Esophagus squamous epithelium (tissue), 5 donors: Measurements from ENCODE around the gene MPG. TPM values are rescaled to one million over a fixed set of nuclear protein-coding genes. Genes with fewer than 3 reads are reported as not detected.

Experiments
- DNase-seq: peaks from one replicate; lab custom pipeline; 2025; lab: John Stamatoyannopoulos, UW
- H3K27ac ChIP-seq, 4 donors: fragments of 200-600 bp; sonication (generic); one replicate each; pipeline ENCODE4 v1.5.1; 2016 to 2019; ENCODE audit warnings: mild to moderate bottlenecking in 1 of 4
- H3K27me3 ChIP-seq, 4 donors: fragments of 200-600 bp; sonication (generic); 1 replicate in 3 of 4; 2 replicates in 1 of 4; pipeline versions ENCODE4 v1.5.1 to v1.6.0; 2017 to 2021; ENCODE audit warnings: antibody characterized with exemption in 1 of 4
- H3K36me3 ChIP-seq, 3 donors: fragments of 200-600 bp; sonication (generic); one replicate each; pipeline ENCODE4 v1.5.1; 2016 to 2019
- H3K4me1 ChIP-seq, 3 donors: fragments of 200-600 bp; sonication (generic); one replicate each; pipeline ENCODE4 v1.5.1; 2017 to 2019
- H3K4me3 ChIP-seq, 4 donors: fragments of 200-600 bp; sonication (generic); 1 replicate in 3 of 4; 2 replicates in 1 of 4; pipeline ENCODE4 v1.5.1; 2016 to 2019; ENCODE audit warnings: mild to moderate bottlenecking in 2 of 4, moderate library complexity in 1 of 4
- H3K9me3 ChIP-seq, 3 donors: fragments of 200-600 bp; sonication (generic); one replicate each; pipeline ENCODE4 v1.5.1; 2016 to 2019
- POLR2A ChIP-seq, 4 donors: fragments of 450-650 bp; IDR thresholded peaks; one replicate each; pipeline ENCODE4 v1.6.1; 2017; ENCODE audit warnings: antibody characterized with exemption in 4 of 4, mild to moderate bottlenecking in 4 of 4, moderate library complexity in 3 of 4
- WGBS, 2 donors: methylation state at CpG; one replicate each; pipeline ENCODE4 v1.1.5; 2018; 5-methylcytosine and 5-hydroxymethylcytosine counted together
- intact Hi-C: fragments of 100-400 bp; cut with DNase I; formaldehyde crosslinking; loops from one replicate; pipeline ENCODE4 v1.15.0; 2022
- total RNA-seq, 4 donors: library from RNA; depleted of rRNA; stranded (reverse); fragments of >200 nt; gene quantifications; one replicate each; pipeline ENCODE4 v1.1.0, GENCODE V29; 2016
- TF ChIP-seq, protein P1 (sequence below), 6 experiments: fragments of 450-650 bp in 4 of 6; fragments of 200-600 bp in 2 of 6; sonication (generic) in 2 of 6; IDR thresholded peaks; one replicate each; pipeline ENCODE4 v1.5.1; 2016 to 2019; ENCODE audit warnings: antibody characterized with exemption in 6 of 6, mild to moderate bottlenecking in 4 of 6, moderate library complexity in 4 of 6
- donor health status: DM: yes; HTN: yes; CAD: no.

MPG gene
- total RNA-seq, 4 donors from 2014 or later: 47.4 to 72.1 (median 68.3) TPM

DNA sequence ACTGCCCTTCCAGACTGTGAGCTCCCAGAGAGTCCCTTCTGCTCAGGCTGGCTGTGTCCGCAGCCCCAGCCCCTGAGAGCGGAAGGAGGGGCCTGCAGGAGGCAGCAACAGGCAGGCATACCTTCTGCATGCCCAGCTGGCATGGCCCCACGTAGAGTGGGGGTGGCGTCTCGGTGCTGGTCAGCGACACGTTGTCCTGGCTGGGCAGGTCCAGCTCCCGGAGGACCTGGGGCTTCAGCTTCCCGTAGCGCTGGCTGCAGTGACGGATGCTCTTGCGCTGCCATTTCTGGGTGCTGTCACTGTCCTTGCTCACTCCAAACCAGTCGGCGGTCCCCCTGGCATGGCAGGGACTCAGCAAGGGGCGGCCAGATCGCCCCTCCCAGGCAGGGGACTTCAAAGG is 14.6 kb upstream of the MPG start:
- intact Hi-C loops: no loop called here
- no peak for TF ChIP-seq POLR2A (IDR thresholded peaks at IDR 0.05)
- TF ChIP-seq, protein P1, sequence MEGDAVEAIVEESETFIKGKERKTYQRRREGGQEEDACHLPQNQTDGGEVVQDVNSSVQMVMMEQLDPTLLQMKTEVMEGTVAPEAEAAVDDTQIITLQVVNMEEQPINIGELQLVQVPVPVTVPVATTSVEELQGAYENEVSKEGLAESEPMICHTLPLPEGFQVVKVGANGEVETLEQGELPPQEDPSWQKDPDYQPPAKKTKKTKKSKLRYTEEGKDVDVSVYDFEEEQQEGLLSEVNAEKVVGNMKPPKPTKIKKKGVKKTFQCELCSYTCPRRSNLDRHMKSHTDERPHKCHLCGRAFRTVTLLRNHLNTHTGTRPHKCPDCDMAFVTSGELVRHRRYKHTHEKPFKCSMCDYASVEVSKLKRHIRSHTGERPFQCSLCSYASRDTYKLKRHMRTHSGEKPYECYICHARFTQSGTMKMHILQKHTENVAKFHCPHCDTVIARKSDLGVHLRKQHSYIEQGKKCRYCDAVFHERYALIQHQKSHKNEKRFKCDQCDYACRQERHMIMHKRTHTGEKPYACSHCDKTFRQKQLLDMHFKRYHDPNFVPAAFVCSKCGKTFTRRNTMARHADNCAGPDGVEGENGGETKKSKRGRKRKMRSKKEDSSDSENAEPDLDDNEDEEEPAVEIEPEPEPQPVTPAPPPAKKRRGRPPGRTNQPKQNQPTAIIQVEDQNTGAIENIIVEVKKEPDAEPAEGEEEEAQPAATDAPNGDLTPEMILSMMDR (IDR thresholded peaks at IDR 0.05): no peak
- no peak for DNase-seq
- no CpG with 5 or more reads among the region's 16 CpGs for WGBS, 2 donors
- Histone ChIP-seq H3K4me3 (no peak overlapping the region), H3K4me1 (peaks cover under 1 to 34% (median 15%) of the 10 kb centered on the region in 3 donors), H3K9me3 (no peaks in the 10 kb centered on the region), H3K36me3 (peaks cover 48 to 67% (median 49%) of the 10 kb centered on the region in 3 donors), H3K27me3 (no peaks in the 10 kb centered on the region), H3K27ac (no peak overlapping the region)

- intact Hi-C loops: no loop called here
- H3K27ac ChIP-seq: no peak overlapping the region
- H3K27me3 ChIP-seq: no peaks in the 10 kb centered on the region
- H3K4me1 ChIP-seq: peaks cover 8 to 42% (median 23%) of the 10 kb centered on the region in 3 donors
- no peak for DNase-seq
- no peak overlapping the region for H3K4me3 ChIP-seq
- peaks cover 41 to 59% (median 41%) of the 10 kb centered on the region in 3 donors for H3K36me3 ChIP-seq
- WGBS, 2 donors: 88 to 93% methylated on average over 19 to 21 of the region's 25 CpGs
- TF ChIP-seq, protein P1 (IDR thresholded peaks at IDR 0.05): no peak
- TF ChIP-seq POLR2A (IDR thresholded peaks at IDR 0.05): no peak
- no peaks in the 10 kb centered on the region for H3K9me3 ChIP-seq
Observed at GRCh38 chr16:63998-64913, 13.8 kb upstream of the MPG start.

DNA sequence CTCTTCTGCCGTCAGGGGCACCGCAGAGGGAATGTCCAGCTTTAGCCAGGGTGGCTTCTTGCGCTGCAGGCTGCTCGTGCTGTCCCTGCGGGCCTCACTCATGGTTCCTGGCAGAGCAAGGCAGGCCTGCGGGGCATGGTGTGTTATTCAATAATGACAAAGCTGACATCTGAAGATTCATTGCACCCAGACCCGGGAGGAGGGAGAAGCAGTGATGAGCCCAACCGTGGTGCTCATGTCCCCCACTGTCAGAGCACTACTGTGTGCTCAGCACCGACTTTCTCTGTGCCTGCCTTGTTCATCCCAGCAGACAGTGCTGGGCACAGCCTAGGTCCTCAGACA is 13.1 kb upstream of the MPG start:
- no peaks in the 10 kb centered on the region for H3K27me3 ChIP-seq
- peaks cover 14 to 48% (median 29%) of the 10 kb centered on the region in 3 donors for H3K4me1 ChIP-seq
- intact Hi-C loops: no loop called here
- peaks cover 37 to 53% (median 38%) of the 10 kb centered on the region in 3 donors for H3K36me3 ChIP-seq
- TF ChIP-seq POLR2A (IDR thresholded peaks at IDR 0.05): no peak
- TF ChIP-seq, protein P1 (IDR thresholded peaks at IDR 0.05): no peak
- no peak for DNase-seq
- H3K9me3 ChIP-seq: no peaks in the 10 kb centered on the region
- H3K27ac ChIP-seq: no peak overlapping the region
- H3K4me3 ChIP-seq: no peak overlapping the region
- WGBS, 2 donors: 51 to 76% methylated on average over 3 to 5 of the region's 9 CpGs

DNA sequence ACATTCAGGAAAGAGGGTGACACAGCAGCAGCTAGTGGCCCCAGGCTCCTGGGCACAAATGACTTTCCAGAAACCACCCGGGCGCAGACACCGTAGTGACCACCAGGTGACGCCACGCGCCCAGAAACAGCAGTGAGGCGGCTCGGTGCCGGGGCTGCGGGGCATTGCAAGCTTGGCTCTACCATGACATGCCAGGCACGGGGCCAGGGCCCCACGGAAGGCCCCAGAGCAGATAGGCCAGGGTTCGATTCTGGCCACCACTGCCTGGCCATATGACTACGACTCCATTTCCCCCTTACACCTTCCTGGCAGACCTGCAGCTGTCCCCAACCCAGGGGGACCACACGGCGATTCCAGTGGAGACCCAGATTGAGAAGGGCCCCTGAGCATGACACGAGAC is 12.3 kb upstream of the MPG start:
- Histone ChIP-seq H3K27ac (no peak overlapping the region), H3K27me3 (no peaks in the 10 kb centered on the region), H3K9me3 (no peaks in the 10 kb centered on the region), H3K4me3 (no peak overlapping the region), H3K36me3 (peaks cover 31 to 44% (median 31%) of the 10 kb centered on the region in 3 donors), H3K4me1 (peaks cover 22 to 57% (median 38%) of the 10 kb centered on the region in 3 donors)
- TF ChIP-seq, protein P1 (IDR thresholded peaks at IDR 0.05): peak; percentile 93 to 98 (median 96)
- no peak for TF ChIP-seq POLR2A (IDR thresholded peaks at IDR 0.05)
- intact Hi-C loops: no loop called here
- WGBS, 2 donors: 11 to 12% methylated on average over 5 of the region's 17 CpGs
- no peak for DNase-seq
